Left lung (tissue), 10 donors: Measurements from ENCODE around the gene P2RX2. TPM values are rescaled to one million over a fixed set of nuclear protein-coding genes. Genes with fewer than 3 reads are reported as not detected.

Experiments
- ATAC-seq: fragments of 200-7000 bp; cut with Tn5 transposase; one replicate; pipeline ENCODE4 v1.9.1; 2020; ENCODE audit warnings: moderate library complexity
- DNase-seq, 4 donors: peaks; one replicate each; pipeline ENCODE4 v3.0.0-alpha.2; 2013 to 2020
- H3K27ac ChIP-seq, 2 donors: fragments of 200-600 bp; sonication (generic) in 1 of 2; one replicate each; pipeline versions ENCODE4 v1.5.0 to v1.8.0; 2020 to 2021
- H3K27me3 ChIP-seq, 2 donors: fragments of 200-600 bp; sonication (generic) in 1 of 2; one replicate each; pipeline versions ENCODE4 v1.5.0 to v1.8.0; 2020 to 2021
- H3K36me3 ChIP-seq, 2 donors: fragments of 200-600 bp; sonication (generic) in 1 of 2; one replicate each; pipeline versions ENCODE4 v1.5.0 to v1.8.0; 2020 to 2021
- H3K4me1 ChIP-seq, 2 donors: fragments of 200-600 bp; one replicate each; pipeline ENCODE4 v1.8.0; 2021
- H3K4me3 ChIP-seq, 2 donors: fragments of 200-600 bp; sonication (generic) in 1 of 2; one replicate each; pipeline versions ENCODE4 v1.5.0 to v1.8.0; 2020 to 2021; ENCODE audit warnings: mild to moderate bottlenecking in 1 of 2
- H3K9me3 ChIP-seq, 2 donors: fragments of 200-600 bp; sonication (generic) in 1 of 2; one replicate each; pipeline versions ENCODE4 v1.5.0 to v1.8.0; 2020 to 2021
- CTCF ChIP-seq, 2 donors: fragments of 200-600 bp; sonication (generic) in 1 of 2; IDR thresholded peaks; one replicate each; pipeline versions ENCODE4 v1.5.0 to v1.8.0; 2021; ENCODE audit warnings: antibody characterized with exemption in 2 of 2
- intact Hi-C, 2 donors: fragments of 100-400 bp; cut with DNase I; formaldehyde crosslinking; loops; one replicate each; pipeline versions ENCODE4 v1.11.2 to v1.14.2; 2022
- polyA plus RNA-seq, 6 donors: library from polyadenylated mRNA; unstranded; fragments of 120-200 nt; gene quantifications; one replicate each; pipeline ENCODE4 v1.2.1, GENCODE V29; 2013; ENCODE audit not compliant: insufficient read length in 6 of 6
- total RNA-seq, 2 donors: library from RNA; stranded (reverse); fragmentation: NEBNext Ultra II Directional; extraction: Animal tissue kit (Norgen Biotek cat#: 25700); gene quantifications; one replicate each; pipeline ENCODE4 v1.2.1, GENCODE V29; 2021
- donor health status: DM: no; HTN: yes; CAD: no.
- donor health status: DM: no; HTN: no; CAD: no.

P2RX2 gene
- total and polyA plus RNA-seq, 8 donors = 4.2 to 10.9 (median 5.3) TPM; not detected in 2

- ATAC-seq = no peak
- H3K27me3 ChIP-seq = peaks cover 29 to 95% of the 10 kb centered on the region in 2 donors
Observed at GRCh38 chr12:132605892-132606291, 12.7 kb upstream of the P2RX2 start.

GRCh38 chr12:132606466-132606865 is 12.1 kb upstream of the P2RX2 start:
- Histone ChIP-seq H3K4me1 (peaks cover 0 to 10% of the 10 kb centered on the region in 2 donors), H3K9me3 (peaks cover 0 to 2% of the 10 kb centered on the region in 2 donors), H3K27me3 (peaks cover 29 to 94% of the 10 kb centered on the region in 2 donors), H3K36me3 (no peaks in the 10 kb centered on the region), H3K27ac (no peak overlapping the region), H3K4me3 (no peak overlapping the region)
- DNase-seq = no peak
- no peak for ATAC-seq
- no peak for TF ChIP-seq CTCF (IDR thresholded peaks at IDR 0.05)
- intact Hi-C loops = no loop called here

More at GRCh38 chr12:132605892-132606291, 12.7 kb upstream of the P2RX2 start:
- Histone ChIP-seq H3K27ac (no peak overlapping the region), H3K4me1 (peaks cover 0 to 12% of the 10 kb centered on the region in 2 donors), H3K36me3 (no peaks in the 10 kb centered on the region), H3K9me3 (no peaks in the 10 kb centered on the region), H3K4me3 (no peak overlapping the region)
- TF ChIP-seq CTCF (IDR thresholded peaks at IDR 0.05) = no peak
- intact Hi-C loops = no loop called here
- DNase-seq = no peak

- no peak overlapping the region for H3K27ac ChIP-seq
- no peak for ATAC-seq
- H3K36me3 ChIP-seq = no peaks in the 10 kb centered on the region
- H3K4me3 ChIP-seq = no peak overlapping the region
- TF ChIP-seq CTCF (IDR thresholded peaks at IDR 0.05) = no peak
- intact Hi-C loops = no loop called here
- peaks cover 29 to 91% of the 10 kb centered on the region in 2 donors for H3K27me3 ChIP-seq
- DNase-seq = peak in 1 of 4 donors; percentile 74
- peaks cover 0 to 10% of the 10 kb centered on the region in 2 donors for H3K4me1 ChIP-seq
- peaks cover 0 to 7% of the 10 kb centered on the region in 2 donors for H3K9me3 ChIP-seq
Observed at GRCh38 chr12:132606927-132607326, 11.6 kb upstream of the P2RX2 start.

- H3K27ac ChIP-seq = no peak overlapping the region
- H3K27me3 ChIP-seq = peaks cover 21 to 76% of the 10 kb centered on the region in 2 donors
- H3K9me3 ChIP-seq = peaks cover 0 to 8% of the 10 kb centered on the region in 2 donors
- H3K36me3 ChIP-seq = no peaks in the 10 kb centered on the region
- intact Hi-C loops = no loop called here
- no peak overlapping the region for H3K4me3 ChIP-seq
- DNase-seq (peak in 1 of 4 donors; percentile 54), ATAC-seq (no peak)
- peaks cover 0 to 9% of the 10 kb centered on the region in 2 donors for H3K4me1 ChIP-seq
- TF ChIP-seq CTCF (IDR thresholded peaks at IDR 0.05) = no peak
Observed at GRCh38 chr12:132608231-132609171, 10.1 kb upstream of the P2RX2 start.
